Brain pericyte (primary cell): Measurements from ENCODE around the gene GDI2.

Experiments
- DNase-seq: peaks from one replicate; pipeline ENCODE4 v3.0.0-alpha.2; 2012; ENCODE audit warnings: low read depth, low spot score

Gene GDI2

GRCh38 chr10:5744849-5745248 is 68.4 kb downstream of the GDI2 start:
- DNase-seq = no peak

DNA sequence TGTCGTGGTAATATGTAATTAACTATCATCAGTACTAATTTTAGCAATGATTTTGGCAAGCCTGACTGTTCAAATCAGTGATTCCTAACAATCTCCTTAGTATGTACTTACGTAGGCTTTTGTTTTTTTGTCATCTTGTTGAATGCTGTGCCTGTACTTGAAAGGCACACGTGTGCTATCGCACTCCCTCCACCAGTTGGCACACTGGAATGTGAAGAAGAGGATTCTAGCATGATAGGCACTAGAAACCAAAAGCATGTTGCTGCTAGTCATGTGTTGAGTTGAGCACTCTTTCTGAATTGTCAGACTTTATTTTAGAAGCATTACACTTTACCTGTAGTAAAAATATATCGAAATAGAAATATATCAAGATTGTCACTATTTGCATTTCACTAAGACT is 69.5 kb downstream of the GDI2 start:
- no peak for DNase-seq

- DNase-seq = no peak
These were observed 71.1 kb downstream of the GDI2 start for GRCh38 chr10:5742116-5742515.

DNA sequence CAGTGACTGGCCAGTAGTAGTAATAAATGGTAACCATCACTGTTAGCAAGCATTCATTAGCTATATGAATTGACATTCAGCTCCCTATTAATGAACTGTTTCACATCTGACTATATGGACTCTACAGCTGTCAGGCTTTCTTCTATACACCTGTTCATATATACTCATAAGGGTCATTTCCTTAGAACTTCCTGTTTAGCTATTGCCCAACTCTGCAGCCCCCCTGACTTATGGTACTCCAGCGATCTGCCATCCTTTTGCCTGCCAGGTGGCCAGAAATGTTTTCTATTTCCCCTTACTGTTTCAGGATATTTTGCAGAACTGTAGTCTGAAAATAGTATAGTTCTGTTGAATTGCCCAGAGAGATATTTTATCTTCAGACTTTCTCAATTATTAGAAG is 72.0 kb downstream of the GDI2 start:
- DNase-seq = no peak

DNA sequence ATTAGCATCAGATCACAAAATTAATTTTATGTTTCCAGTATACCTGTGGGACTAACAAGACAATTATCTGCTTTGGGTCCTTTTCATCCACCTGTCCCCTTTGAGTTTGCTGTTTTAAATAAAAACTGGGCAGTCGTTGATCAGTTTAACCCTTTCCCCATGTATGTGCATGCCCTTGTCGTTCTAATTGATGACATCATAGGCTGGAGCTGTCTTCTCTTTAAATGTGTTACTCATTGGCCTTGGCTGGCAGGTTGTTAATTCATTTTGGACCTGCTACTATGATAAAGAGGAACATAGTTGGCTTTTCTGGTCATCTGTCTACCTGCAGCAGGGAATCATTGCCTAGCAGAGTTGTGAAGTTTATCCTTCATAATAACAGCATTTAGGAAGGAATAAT is 74.8 kb downstream of the GDI2 start:
- no peak for DNase-seq

GRCh38 chr10:5737352-5737751 is 75.9 kb downstream of the GDI2 start:
- DNase-seq = no peak

- no peak for DNase-seq
These were observed 76.6 kb downstream of the GDI2 start for GRCh38 chr10:5736591-5736990.

DNA sequence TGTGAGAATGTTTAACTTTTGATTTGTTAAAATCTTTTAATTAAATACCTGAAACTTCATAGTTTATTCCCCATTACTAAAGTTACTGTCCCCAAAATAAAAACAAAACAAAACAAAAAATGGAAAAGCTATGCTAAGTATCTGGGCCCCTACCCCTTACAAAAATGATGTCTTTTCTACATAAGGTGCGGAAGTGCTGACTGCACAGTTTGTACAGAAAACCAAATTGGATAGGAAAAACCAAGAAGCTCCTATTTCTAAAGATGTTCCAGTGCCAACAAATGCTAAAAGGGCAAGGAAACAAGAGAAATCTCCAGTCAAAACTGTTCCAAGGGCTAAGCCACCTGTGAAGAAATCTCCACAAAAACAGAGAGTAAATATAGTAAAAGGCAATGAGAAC is 78.1 kb downstream of the GDI2 start:
- no peak for DNase-seq

- no peak for DNase-seq
These were observed 81.1 kb downstream of the GDI2 start for GRCh38 chr10:5732141-5732540.

- no peak for DNase-seq
These were observed 81.7 kb downstream of the GDI2 start for GRCh38 chr10:5731559-5731958.

GRCh38 chr10:5730766-5731165 is 82.5 kb downstream of the GDI2 start:
- DNase-seq = no peak

- no peak for DNase-seq
These were observed 89.5 kb downstream of the GDI2 start for GRCh38 chr10:5723692-5724091.

DNA sequence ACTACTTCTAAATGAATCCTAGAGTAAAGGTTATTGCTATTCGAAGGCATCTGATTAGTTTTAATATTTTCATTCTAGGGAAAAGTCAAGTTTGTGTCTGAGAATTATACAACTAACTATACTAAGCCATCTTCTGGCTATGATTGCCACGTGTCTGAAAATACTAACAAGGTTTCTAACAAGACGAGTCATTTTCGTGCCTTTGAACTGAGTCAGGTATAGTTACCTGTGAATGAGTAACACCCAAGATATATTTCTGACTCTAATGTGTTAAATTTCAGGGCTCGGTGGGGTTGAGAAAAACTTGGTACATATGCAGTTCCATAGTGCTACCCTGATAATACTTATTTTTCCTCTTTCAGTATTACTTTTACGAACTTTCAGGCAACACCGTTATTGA is 93.1 kb downstream of the GDI2 start:
- DNase-seq = no peak

DNA sequence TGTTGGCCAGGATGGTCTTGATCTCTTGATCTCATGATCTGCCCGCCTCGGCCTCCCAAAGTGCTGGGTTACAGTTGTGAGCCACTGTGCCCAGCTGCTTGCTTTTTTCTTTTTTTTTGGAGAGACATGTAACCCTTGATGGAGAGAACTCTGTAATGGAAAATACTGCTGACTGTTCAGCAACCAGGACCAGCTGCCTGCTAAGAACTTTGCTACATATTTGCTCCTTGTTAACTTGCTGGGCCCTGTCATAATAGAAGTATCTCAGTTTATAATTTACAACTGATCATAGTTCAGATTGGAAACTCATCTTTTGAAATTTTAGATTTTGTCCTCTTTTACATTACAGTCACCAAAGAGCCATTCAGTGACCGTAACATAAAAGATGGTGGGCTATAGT is 93.7 kb downstream of the GDI2 start:
- DNase-seq = no peak
